IPS-11a (cell line): Measurements from ENCODE around the gene ATXN1.

Experiments
- H3K4me3 ChIP-seq: one replicate; pipeline ENCODE4 v1.5.1; 2013; ENCODE audit warnings: low read depth, low read length, control low read depth

ATXN1 gene

GRCh38 chr6:16324184-16324583 is 437.1 kb downstream of the ATXN1 start:
- no peak overlapping the region for H3K4me3 ChIP-seq

GRCh38 chr6:16322666-16323312 is 438.5 kb downstream of the ATXN1 start:
- no peak overlapping the region for H3K4me3 ChIP-seq

DNA sequence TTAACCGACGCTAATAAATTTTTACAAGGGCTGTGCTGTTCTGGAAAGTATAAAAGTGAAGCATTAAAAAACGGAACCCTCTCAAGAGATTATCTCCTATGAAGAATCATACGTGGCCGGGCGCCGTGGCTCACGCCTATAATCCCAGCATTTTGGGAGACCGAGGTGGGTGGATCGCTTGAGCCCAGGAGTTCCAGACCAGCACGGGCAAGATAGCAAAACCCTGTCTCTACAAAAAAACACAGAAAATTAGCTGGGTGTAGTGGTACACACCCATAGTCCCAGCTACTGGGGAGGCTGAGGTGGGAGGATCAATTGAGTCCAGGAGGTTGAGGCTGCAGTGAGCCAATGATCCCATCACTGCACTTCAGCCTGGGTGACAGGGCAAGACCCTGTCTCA is 439.4 kb downstream of the ATXN1 start:
- H3K4me3 ChIP-seq: no peak overlapping the region

DNA sequence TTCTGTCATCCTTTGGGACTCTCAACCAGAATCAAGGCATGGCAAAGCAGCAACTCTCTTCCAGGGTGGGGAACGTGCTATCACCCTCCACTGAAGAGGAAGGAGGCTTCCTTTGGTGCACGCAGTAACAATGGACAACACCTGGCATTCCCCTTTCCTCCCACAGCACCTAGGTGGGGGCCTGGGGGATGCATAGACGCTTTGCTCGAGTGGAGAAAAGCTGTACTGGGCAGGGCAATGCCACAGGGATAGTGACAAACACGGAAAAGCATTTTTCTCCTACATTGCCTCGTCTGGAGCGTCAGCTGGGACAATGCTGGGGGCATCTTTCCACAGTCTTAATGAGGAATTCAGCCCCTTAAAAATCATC is 439.9 kb downstream of the ATXN1 start:
- no peak overlapping the region for H3K4me3 ChIP-seq

DNA sequence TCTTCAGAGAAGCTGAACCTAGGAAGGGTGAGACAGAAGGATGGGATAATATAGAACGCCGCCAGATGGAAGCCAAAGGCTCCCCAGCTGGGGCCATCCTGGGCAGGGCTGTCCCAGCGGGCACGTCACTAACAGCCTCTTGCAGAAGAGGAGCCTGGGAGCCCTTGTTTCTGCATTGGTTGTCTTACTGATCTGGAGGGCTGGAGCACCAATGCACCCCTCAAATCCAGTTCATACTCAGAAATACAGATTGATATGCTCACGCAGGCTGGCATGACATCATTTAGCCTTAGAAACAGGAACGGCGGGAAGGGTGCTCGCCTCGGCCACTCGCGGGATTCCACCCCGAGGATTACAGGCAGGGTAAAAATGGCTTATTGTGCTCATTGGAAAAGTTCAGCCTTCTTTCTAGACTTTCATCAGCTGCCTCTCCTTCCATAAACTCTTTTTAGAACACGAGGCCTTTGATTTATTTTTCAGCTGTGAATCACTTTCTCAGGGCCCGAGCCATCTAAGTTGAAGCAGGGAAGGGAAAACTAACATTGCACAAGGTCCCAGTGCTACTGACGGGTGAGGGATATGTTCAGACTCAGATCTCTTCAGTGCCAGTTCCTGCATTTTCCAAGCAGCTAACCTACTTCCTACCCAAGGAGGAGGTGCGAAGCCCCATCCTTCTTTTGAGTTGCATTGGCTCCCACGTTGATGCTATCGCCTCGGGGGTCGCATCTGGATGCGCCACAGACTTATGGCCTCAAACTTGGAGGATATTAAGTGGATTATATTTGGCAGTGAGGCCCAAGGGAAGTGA is 440.5 kb downstream of the ATXN1 start:
- H3K4me3 ChIP-seq: no peak overlapping the region

GRCh38 chr6:16319813-16320532 is 441.3 kb downstream of the ATXN1 start:
- no peak overlapping the region for H3K4me3 ChIP-seq

DNA sequence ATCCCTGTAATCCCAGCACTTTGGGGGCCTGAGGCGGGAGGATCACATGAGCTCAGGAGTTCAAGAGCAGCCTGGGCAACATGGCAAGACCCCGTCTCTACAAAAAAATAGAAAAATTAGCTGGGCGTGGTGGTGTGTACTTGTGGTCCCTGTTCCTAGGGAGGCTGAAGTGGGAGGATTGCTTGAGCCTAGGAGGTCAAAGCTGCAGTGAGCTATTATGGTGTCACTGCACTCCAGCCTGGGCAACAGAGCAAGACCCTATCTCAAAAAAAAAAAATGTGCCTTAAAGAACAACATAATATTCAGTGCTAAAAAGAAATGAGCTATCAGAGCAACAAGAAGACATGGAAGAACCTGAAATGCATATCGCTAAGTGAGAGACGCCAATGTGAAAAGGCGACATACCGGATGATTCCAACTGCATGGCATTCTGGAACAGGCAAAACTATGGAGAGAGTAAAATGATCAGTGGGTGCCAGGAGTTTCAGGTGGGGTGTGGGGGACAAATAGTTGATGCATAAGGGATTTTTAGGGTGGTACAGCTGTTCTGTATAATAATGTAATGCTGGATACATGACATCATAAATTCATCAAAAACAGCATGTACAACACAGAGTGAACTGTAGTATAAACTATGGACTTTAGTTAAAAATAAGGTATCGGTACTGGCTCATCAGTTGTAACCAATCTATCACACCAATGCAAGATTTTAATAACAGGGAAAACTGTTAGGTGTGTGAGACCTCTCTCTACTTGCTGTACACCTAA is 442.1 kb downstream of the ATXN1 start:
- no peak overlapping the region for H3K4me3 ChIP-seq

GRCh38 chr6:16318538-16318937 is 442.7 kb downstream of the ATXN1 start:
- H3K4me3 ChIP-seq: no peak overlapping the region

DNA sequence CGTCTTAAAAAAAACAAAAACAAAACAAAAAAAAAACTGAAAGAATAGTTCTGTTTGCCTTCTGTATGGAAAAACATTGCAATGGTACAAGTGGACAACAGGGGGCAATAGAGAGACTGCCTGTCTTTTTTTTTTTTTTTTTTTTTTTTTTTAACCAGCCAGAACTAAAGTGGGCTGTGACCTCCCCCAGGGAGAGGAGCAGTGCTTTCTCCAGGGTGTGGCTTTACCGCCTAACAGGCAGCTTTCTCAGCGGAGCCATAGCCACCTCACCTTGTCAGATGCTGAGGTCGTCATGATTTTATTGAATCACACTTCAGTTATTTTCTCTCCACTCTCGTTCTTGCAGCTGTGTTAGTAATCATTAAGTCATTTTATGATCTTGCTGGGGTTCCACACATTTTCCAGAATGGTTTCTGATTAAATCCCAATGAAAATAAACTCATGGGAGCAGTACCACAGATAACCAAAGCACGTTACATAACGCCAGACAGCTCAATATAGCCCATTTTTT is 444.5 kb downstream of the ATXN1 start:
- no peak overlapping the region for H3K4me3 ChIP-seq

GRCh38 chr6:16314296-16314695 is 447.0 kb downstream of the ATXN1 start:
- H3K4me3 ChIP-seq: no peak overlapping the region

DNA sequence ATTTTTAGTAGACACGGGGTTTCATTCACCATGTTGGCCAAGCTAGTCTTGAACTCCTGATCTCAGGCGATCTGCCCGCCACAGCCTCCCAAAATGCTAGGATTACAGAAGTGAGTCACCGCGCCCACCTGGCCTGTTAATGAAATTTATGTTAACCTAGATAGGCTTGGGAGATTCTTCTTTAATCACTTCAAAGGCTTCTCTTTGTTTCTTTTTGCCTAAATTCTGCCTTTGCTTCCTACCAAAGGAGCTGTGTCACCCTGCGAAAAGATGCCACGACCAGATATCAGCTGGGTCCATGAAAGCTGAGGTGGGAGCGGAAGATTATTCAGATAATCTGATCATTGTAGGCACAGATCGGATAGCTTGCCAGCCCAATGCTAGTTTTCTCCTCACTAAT is 447.5 kb downstream of the ATXN1 start:
- H3K4me3 ChIP-seq: no peak overlapping the region

- H3K4me3 ChIP-seq: no peak overlapping the region
Observed at GRCh38 chr6:16311763-16312162, 449.5 kb downstream of the ATXN1 start.

DNA sequence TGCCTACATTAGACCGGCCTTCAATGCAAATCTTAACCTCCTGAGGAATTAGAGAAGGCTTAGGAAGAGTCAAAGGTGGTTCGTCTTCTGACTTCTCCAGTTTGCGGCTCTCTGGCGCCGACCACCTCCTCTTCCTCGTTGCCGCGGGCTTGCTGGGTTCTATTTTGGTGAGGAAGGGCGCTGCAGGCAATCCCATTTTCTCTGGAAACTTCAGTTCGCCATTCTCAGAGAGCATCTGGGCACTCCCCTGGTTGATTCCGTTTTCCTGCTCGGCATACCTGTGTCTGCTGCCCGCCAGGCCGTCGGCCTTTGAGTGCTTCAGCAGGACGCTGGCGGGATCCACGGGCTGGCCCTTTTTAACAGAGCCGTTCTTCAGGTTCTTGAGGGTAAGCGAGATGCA is 454.9 kb downstream of the ATXN1 start:
- no peak overlapping the region for H3K4me3 ChIP-seq

GRCh38 chr6:16305788-16306187 is 455.5 kb downstream of the ATXN1 start:
- H3K4me3 ChIP-seq: no peak overlapping the region

- no peak overlapping the region for H3K4me3 ChIP-seq
Observed at GRCh38 chr6:16305246-16305725, 456.0 kb downstream of the ATXN1 start.

DNA sequence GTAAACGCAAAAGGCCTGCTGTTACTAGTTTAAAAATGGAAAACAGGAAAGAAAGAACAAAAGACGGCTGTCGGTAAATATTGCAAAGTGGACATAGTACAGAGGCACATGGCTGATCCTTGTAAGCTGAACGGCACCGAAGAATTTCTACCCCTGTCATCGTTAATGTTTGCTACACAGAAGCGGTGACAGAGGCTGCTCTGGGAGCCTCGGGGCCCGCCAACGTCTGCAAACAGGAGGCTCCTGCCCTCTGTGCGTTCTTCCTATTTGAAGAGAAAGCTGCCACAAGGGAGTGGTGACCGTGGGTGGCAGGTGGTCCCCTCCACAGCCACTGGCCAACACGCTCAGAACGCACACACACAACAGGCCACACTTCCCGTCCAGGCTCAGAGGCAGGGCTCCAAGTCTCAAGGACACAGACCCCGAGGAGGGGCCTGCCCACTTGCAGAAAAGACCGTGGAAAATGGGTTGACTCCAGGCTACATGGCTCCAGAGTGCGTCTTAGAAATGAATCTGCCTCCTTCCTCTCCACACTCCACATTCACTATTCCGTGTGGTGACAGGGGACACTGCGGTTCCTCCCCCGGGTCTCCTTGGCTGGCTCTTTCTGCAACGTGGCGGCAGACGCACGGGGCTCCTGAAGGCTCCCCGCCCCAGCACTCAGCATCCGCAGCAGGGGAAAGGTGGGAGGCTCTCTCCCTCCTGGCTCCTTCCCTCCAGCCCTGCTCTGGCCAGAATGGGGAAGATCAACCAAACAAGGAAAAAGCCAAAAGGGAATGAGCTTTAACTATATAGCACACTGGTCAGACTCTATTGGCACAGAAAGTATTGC is 458.3 kb downstream of the ATXN1 start:
- H3K4me3 ChIP-seq: no peak overlapping the region

DNA sequence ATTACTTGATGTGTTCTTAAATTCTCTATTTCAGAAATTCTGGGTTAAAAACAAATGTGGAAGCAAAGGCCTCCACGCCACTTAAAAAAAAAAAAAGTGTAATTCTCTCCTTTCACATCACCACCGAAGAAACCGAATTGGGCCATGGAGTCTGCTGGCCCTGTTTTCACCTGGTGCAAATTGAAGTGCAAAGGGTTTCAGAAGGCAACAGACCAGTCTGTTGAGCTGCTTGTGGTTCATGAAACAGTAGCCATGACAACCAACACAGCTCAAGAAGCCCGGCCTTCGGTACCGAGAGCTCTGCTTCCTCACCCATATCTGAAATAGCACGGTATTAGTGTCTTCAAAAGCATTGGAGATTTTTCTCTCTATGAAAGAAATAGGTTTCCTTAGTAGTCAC is 459.7 kb downstream of the ATXN1 start:
- no peak overlapping the region for H3K4me3 ChIP-seq

DNA sequence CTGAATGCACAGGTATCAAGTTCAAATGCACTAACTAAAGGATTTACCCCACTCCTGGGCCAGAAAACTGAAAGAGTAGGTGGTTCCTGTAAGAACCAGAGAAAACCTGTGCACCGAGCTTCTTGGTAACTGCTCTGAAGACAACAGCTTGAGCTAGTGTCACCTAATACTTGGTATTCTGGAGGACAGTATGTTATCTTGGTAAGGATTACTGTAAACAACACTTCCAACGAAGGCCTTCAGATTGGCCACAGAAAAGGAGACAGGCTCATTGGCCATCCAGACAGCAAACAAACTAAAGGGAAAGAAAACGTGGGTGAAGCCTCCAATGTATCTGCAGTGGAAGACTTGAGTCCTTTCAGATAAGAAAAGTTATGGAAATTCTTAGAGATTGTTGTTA is 461.4 kb downstream of the ATXN1 start:
- H3K4me3 ChIP-seq: no peak overlapping the region

- H3K4me3 ChIP-seq: no peak overlapping the region
Observed at GRCh38 chr6:16296061-16296670, 465.1 kb downstream of the ATXN1 start.

DNA sequence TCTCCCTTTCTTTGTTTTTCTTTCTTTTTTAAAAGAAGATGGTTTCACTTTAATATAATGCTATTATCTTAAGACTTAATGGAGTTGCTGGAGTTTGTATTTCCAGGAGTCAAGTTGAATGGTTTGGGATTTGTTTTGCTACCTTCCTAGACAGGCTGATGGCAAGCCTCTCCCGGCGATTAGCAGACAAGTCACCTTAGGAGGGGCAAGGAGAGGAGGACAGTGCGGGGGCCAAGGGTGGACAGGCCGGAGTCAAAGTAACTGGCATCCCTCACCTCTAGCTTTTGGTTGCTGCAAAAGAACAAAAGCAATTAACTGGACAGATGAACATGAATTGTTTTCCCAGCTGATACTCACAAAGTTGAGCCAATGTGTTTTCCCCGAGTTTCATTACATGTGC is 465.8 kb downstream of the ATXN1 start:
- no peak overlapping the region for H3K4me3 ChIP-seq
